A375 (cell line): ENCODE measurements around the gene PRR20C. TPM values are rescaled to one million over a fixed set of nuclear protein-coding genes. Genes with fewer than 3 reads are reported as not detected.

Source experiments
- small RNA-seq: library from RNA; depleted of rRNA; stranded (forward); fragments of <200 nt; gene quantifications from one replicate; pipeline ENCODE3, GENCODE V24; 2014
- total RNA-seq: library from RNA; depleted of rRNA; stranded (reverse); fragments of >200 nt; shearing (Covaris generic); gene quantifications from 2 replicates; pipeline ENCODE4 v1.2.3, GENCODE V29; 2014; rRNA removed

PRR20C gene
- not detected in 2 replicates for total RNA-seq

GRCh38 chr13:57153761-57154160 is at the start of gene PRR20C:
Gene PRR20C (plus strand): TSS chr13:57154061. CDS start chr13:57154448, 387 bp downstream.

GRCh38 chr13:57140235-57140968 is 13.5 kb upstream of the PRR20C start, which contains the start of gene PRR20A:
Gene PRR20A (plus strand): TSS chr13:57140918. CDS start chr13:57141305, 387 bp downstream.

GRCh38 chr13:57147188-57147587 is 6.7 kb upstream of the PRR20C start, which contains the start of gene PRR20B:
Gene PRR20B (plus strand): TSS chr13:57147488. CDS start chr13:57147875, 387 bp downstream.

GRCh38 chr13:57160332-57160731 is 6.5 kb downstream of the PRR20C start, which contains the start of gene PRR20D:
Gene PRR20D (plus strand): TSS chr13:57160632. CDS start chr13:57161019, 387 bp downstream.

GRCh38 chr13:57166897-57167296 is 13.0 kb downstream of the PRR20C start, which contains the start of gene PRR20E:
Gene PRR20E (plus strand): TSS chr13:57167197. CDS start chr13:57167584, 387 bp downstream.

Small RNA genes within 50 kb of the gene (small RNA-seq; reads per million reads assigned to genes)
- gene PRR20FP = not detected

Other genes starting within 250 kb of the PRR20C start
- gene PRR20A, start 13.1 kb upstream of the PRR20C start, total RNA-seq = not detected in 2 replicates
- not detected in 2 replicates for gene PRR20B, start 6.6 kb upstream of the PRR20C start, total RNA-seq
- not detected in 2 replicates for gene PRR20D, start 6.6 kb downstream of the PRR20C start, total RNA-seq
- gene PRR20E, start 13.1 kb downstream of the PRR20C start, total RNA-seq = not detected in 2 replicates